K562 (cell line): ENCODE results near the gene ZNF208.

ENCODE experiments used
- CTCF ChIP-seq, 3 experiments: IDR thresholded peaks in 2 of 3; conservative IDR thresholded peaks in 1 of 3; 2 replicates each; pipeline ENCODE4 v1.5.1; 2011 to 2012; ENCODE audit warnings: low read length in 3 of 3, mild to moderate bottlenecking in 3 of 3, control low read depth in 2 of 3, improper control_type of control experiment in 1 of 3, inconsistent platforms in 1 of 3, low read depth in 1 of 3, mixed read lengths in 1 of 3, moderate library complexity in 1 of 3; ENCODE audit not compliant: insufficient read depth in 2 of 3
- HDAC6 ChIP-seq: IDR thresholded peaks from 2 replicates; pipeline ENCODE4 v1.6.1; 2012; ENCODE audit warnings: low read depth, mild to moderate bottlenecking, control low read depth, inconsistent platforms, low read length, moderate library complexity
- HMGXB4 ChIP-seq: sonication (generic); formaldehyde crosslinking; IDR thresholded peaks from 2 replicates; pipeline ENCODE4 v1.8.1; 2023; ENCODE audit warnings: mild to moderate bottlenecking, missing genetic modification reagents
- LEF1 ChIP-seq: fragments of 450-650 bp; IDR thresholded peaks from 2 replicates; pipeline ENCODE4 v1.6.1; 2016; ENCODE audit warnings: mild to moderate bottlenecking
- NONO ChIP-seq, 2 experiments: fragments of 200-400 bp in 1 of 2; fragments of 450-650 bp in 1 of 2; formaldehyde crosslinking in 1 of 2; IDR thresholded peaks; 2 replicates each; pipeline ENCODE4 v1.6.1; 2017; ENCODE audit warnings: low read depth in 2 of 2, mild to moderate bottlenecking in 2 of 2, moderate library complexity in 2 of 2, low read length in 1 of 2
- SMARCA5 ChIP-seq: fragments of 450-650 bp; IDR thresholded peaks from 2 replicates; pipeline ENCODE4 v1.6.1; 2016
- SMC3 ChIP-seq: conservative IDR thresholded peaks from 2 replicates; pipeline ENCODE4 v1.6.1; 2011; ENCODE audit warnings: low read depth, low read length, improper control_type of control experiment; ENCODE audit not compliant: insufficient read depth
- TBP ChIP-seq: optimal IDR thresholded peaks from 2 replicates; pipeline ENCODE3; 2011; ENCODE audit warnings: low read depth, low read length, improper control_type of control experiment
- TF ChIP-seq, protein P1 (sequence below), 2 experiments: fragments of 450-650 bp; formaldehyde crosslinking in 1 of 2; IDR thresholded peaks; 2 replicates each; pipeline versions ENCODE4 v1.4.0 to v1.6.1; 2014 to 2020; ENCODE audit warnings: mild to moderate bottlenecking in 2 of 2, borderline replicate concordance in 1 of 2, low read depth in 1 of 2

GRCh38 chr19:21970466-21970865 lies 40.3 kb downstream of the ZNF208 start:
- TF ChIP-seq LEF1 (no peak), HMGXB4 (CRISPR knock-in tag) (no peak), NONO (IDR thresholded peaks at IDR 0.05; ENCODE audit: low read depth in 2 of 2, low read length in 1 of 2) (no peak), CTCF (IDR thresholded peaks at IDR 0.05 in 2 of 3, conservative IDR thresholded peaks at IDR 0.05 in 1 of 3; ENCODE audit: insufficient read depth in 2 of 3, low read depth in 1 of 3, low read length in 3 of 3) (no peak), HDAC6 (no peak), SMARCA5 (no peak), TBP (no peak), SMC3 (no peak)
- TF ChIP-seq, protein P1, sequence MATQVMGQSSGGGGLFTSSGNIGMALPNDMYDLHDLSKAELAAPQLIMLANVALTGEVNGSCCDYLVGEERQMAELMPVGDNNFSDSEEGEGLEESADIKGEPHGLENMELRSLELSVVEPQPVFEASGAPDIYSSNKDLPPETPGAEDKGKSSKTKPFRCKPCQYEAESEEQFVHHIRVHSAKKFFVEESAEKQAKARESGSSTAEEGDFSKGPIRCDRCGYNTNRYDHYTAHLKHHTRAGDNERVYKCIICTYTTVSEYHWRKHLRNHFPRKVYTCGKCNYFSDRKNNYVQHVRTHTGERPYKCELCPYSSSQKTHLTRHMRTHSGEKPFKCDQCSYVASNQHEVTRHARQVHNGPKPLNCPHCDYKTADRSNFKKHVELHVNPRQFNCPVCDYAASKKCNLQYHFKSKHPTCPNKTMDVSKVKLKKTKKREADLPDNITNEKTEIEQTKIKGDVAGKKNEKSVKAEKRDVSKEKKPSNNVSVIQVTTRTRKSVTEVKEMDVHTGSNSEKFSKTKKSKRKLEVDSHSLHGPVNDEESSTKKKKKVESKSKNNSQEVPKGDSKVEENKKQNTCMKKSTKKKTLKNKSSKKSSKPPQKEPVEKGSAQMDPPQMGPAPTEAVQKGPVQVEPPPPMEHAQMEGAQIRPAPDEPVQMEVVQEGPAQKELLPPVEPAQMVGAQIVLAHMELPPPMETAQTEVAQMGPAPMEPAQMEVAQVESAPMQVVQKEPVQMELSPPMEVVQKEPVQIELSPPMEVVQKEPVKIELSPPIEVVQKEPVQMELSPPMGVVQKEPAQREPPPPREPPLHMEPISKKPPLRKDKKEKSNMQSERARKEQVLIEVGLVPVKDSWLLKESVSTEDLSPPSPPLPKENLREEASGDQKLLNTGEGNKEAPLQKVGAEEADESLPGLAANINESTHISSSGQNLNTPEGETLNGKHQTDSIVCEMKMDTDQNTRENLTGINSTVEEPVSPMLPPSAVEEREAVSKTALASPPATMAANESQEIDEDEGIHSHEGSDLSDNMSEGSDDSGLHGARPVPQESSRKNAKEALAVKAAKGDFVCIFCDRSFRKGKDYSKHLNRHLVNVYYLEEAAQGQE (IDR thresholded peaks at IDR 0.05; ENCODE audit: borderline replicate concordance) = no peak
- TF ChIP-seq, protein P1 (CRISPR knock-in tag; IDR thresholded peaks at IDR 0.05; ENCODE audit: low read depth) = no peak
